NCI-H2171 treated with DMSO at 0.1 percent for 48 hours (cell line): ENCODE data around the gene CABLES1.

ENCODE experiments used
- DNase-seq: peaks from one replicate; lab custom pipeline; 2025; lab: John Stamatoyannopoulos, UW

The CABLES1 gene

GRCh38 chr18:23243816-23244215, 108.5 kb downstream of the CABLES1 start:
- DNase-seq, result no peak

GRCh38 chr18:23244401-23244800, 109.1 kb downstream of the CABLES1 start:
- DNase-seq, result peak; percentile 92

GRCh38 chr18:23245461-23245860, 110.2 kb downstream of the CABLES1 start:
- no peak for DNase-seq

- no peak for DNase-seq
Measured at GRCh38 chr18:23247331-23247730, 112.0 kb downstream of the CABLES1 start.

- no peak for DNase-seq
Measured at GRCh38 chr18:23247896-23248295, 112.6 kb downstream of the CABLES1 start.

- no peak for DNase-seq
Measured at GRCh38 chr18:23248826-23249225, 113.5 kb downstream of the CABLES1 start.

GRCh38 chr18:23249348-23249747, 114.1 kb downstream of the CABLES1 start:
- no peak for DNase-seq

- DNase-seq, result no peak
Measured at GRCh38 chr18:23250893-23251656, 115.8 kb downstream of the CABLES1 start.

GRCh38 chr18:23253630-23254029, 118.3 kb downstream of the CABLES1 start:
- no peak for DNase-seq

GRCh38 chr18:23257137-23257536, 121.9 kb downstream of the CABLES1 start:
- no peak for DNase-seq

- no peak for DNase-seq
Measured at GRCh38 chr18:23257686-23258565, 122.6 kb downstream of the CABLES1 start.

GRCh38 chr18:23258566-23259469, 123.5 kb downstream of the CABLES1 start:
- DNase-seq, result no peak

GRCh38 chr18:23259701-23260681, 124.7 kb downstream of the CABLES1 start:
- DNase-seq, result peak; percentile 59

- no peak for DNase-seq
Measured at GRCh38 chr18:23260926-23261590, 125.8 kb downstream of the CABLES1 start.

- DNase-seq, result no peak
Measured at GRCh38 chr18:23263551-23264235, 128.4 kb downstream of the CABLES1 start.

- no peak for DNase-seq
Measured at GRCh38 chr18:23265682-23266399, 130.6 kb downstream of the CABLES1 start.

GRCh38 chr18:23266717-23267446, 131.6 kb downstream of the CABLES1 start:
- DNase-seq, result no peak

- no peak for DNase-seq
Measured at GRCh38 chr18:23267447-23267776, 132.1 kb downstream of the CABLES1 start.
